HG03135 (cell line): Measurements from ENCODE around the gene NLRP5.
"Not testable (repeated sequence)": the region's sequence is repeated elsewhere in the genome, so short reads cannot be mapped to it uniquely, and the experiment has no call there.

Experiments
- ATAC-seq: cut with Tn5 transposase; IDR thresholded peaks from one replicate; pipeline ENCODE4 v1.9.1; 2021; ENCODE audit warnings: mild to moderate bottlenecking, moderate library complexity; ENCODE audit not compliant: unreplicated experiment

Gene NLRP5

DNA sequence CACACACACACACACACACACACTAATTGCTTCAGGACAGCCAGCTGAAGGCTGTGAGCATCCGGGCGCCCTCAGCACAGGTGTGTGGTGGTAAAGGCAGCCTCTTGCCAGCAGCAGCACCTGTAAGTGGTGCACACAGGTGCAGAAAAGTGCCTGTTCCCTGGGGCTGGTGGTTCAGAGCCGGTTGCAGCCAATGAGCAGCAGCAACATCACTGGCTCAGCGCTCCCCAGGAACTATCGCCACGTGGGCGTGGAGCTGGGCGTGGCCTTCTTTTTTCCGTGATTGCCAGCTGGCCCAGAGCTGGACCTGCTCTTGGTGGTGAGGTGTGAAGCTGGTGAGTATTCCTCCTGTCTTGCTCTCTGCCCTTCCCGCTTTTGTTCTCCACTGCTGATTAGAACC is at the start of gene NLRP5:
NLRP5 (plus strand) TSS at position 289 of the 400 bp plus-strand sequence.
- ATAC-seq, result no peak

- no peak for ATAC-seq
These were observed 47.4 kb upstream of the NLRP5 start for GRCh38 chr19:55939206-55939605.

GRCh38 chr19:55940306-55940705 is 46.3 kb upstream of the NLRP5 start:
- no peak for ATAC-seq

DNA sequence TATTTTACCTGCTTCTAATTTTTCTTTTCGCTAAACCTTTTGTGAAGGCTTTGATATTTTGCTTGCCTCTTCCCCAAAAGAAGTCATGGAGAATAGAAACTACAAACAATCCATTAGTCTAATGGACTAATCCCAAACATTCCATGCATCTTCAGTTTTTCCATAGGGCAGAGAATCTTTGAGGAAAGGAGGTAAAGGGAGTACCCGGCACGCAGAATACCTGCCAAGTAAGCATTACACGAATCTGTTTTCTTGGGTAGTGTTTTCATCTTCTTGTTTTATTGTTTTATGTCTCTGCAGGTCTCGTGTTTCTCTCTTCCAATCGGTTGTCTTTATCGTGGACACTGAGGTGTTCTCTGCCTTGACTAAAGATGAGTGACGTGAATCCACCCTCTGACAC is 39.0 kb upstream of the NLRP5 start, which contains the start of gene NLRP8:
NLRP8 (plus strand) TSS at position 301 of the 400 bp plus-strand sequence.
- ATAC-seq, result no peak

GRCh38 chr19:55950566-55950965 is 36.0 kb upstream of the NLRP5 start:
- not testable (repeated sequence) for ATAC-seq

GRCh38 chr19:55956431-55956830 is 30.1 kb upstream of the NLRP5 start:
- no peak for ATAC-seq

DNA sequence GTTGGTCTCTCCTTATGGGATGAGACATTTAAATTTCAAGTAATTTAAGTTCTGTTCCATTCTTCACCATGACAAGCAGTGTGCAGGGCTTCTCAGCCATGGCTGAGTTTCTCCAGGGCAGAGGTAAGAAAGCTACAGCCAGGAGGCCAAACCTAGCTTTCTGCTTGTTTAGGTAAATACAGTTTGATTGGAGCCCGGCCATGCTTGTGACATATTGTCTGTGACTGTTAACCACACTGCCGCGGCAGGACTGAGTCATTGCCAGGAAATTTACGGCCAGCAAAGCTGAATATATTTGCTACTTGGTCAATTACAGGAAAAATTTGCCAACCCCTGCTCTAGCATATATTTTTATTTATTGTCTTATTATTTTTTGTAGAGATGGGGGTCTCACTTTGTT is 28.2 kb upstream of the NLRP5 start:
- ATAC-seq, result no peak

DNA sequence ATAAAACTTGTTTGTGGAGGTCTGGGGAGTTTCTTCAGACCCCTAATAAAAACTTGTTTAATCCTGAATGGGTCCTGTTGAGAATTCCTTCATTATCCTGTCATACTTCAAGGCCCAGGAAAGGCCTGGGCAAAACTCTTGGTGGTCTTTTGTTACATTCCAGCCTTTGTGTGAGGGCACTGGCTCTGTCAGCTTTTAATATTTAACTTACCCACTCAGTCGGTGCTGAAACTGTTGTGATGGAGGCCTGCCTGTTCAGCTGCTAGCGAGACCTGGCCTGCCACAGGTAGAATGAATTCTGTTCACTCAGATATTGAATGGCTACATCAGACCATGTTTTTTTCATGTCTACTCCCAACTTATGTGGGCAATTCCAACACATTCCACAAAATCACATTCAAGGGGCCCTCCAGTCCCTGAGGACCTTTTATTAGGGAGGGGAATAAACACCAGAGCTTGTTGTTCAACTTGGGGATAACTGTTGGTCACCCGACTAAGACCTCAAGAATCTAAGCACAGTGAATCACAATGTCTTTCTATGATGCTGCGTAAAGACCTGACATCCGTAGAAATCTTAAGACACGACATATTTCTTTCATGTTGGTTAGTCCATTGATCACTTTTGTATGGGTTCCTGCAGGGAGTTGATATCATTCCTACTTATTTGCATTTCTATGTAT is 26.4 kb upstream of the NLRP5 start:
- no peak for ATAC-seq

GRCh38 chr19:55962186-55962585 is 24.4 kb upstream of the NLRP5 start:
- no peak for ATAC-seq

DNA sequence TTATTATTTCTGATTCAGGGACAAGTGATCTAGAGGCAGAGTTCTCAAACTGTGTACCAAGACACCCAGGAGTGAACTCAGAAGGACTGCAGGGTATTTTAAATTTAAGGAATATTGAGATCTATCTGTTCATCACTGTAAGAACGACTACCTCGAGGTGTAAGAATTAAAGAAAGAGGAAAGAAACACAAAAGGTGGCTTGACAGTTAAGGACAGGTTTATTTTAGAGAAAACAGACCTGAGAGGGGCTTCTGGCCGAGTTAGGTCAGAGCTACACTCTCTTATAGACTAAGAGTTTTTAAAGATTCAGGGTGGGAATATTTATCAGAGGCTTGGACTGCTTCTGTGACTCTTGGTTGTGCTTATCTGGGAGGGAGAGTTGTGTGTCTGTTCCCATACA is 12.6 kb upstream of the NLRP5 start:
- ATAC-seq, result no peak

DNA sequence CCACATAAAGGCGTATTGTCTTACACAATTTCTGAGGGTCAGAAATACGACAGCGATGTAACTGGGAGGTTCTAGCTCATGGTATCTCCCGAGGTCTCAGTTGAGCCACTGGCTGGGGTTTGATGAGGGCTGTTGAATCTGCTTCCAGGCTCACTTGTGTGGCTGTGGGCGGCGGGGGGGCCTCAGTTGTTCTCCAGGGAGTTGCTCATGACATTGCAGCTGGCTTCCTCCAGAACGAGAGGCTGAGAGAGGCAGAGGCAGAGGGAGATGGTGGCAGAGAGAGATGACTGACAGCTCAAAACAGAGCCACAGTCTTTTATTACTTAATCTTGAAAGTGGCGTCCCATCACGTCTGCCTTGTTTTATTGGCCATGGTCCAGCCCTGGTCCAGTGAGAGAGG is 6.2 kb upstream of the NLRP5 start:
- no peak for ATAC-seq

DNA sequence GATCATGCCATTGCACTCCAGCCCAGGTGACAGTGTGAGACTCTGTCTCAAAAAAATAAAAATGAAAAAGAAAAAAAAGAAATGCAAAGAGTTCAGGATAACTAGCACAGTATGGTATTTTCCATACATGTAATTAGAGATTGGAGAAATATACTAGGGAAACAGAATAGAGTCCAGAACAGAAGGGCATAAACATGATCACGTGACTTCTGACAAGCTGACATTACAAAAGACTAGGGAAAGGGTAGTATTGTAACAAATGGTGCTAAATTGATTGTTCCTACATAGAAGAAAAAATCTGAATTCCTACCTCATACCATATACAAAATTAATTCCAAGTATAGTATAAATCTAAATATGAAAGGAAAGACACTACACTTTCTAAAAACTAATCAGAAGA is 1.3 kb upstream of the NLRP5 start:
- no peak for ATAC-seq

DNA sequence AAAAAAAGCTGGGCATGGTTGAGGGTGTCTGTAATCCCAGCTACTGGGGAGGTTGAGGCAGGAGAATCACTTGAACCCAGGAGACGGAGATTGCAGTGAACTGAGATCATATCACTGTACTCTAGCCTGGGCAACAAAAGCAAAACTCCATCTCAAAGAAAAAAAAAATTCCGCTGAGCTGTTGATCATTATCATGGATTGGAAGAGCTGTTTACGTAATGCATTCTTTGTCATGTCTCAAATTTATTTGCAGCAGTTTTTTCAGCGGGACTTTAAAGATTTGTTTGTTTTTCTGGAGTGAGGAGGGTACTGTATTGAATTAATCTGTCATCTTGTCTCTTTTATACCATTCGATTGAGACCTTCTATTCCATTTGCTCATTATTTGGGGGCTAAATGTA is 4.3 kb downstream of the NLRP5 start:
- ATAC-seq, result no peak

- ATAC-seq, result no peak
These were observed 6.9 kb downstream of the NLRP5 start for GRCh38 chr19:55993492-55993891.

DNA sequence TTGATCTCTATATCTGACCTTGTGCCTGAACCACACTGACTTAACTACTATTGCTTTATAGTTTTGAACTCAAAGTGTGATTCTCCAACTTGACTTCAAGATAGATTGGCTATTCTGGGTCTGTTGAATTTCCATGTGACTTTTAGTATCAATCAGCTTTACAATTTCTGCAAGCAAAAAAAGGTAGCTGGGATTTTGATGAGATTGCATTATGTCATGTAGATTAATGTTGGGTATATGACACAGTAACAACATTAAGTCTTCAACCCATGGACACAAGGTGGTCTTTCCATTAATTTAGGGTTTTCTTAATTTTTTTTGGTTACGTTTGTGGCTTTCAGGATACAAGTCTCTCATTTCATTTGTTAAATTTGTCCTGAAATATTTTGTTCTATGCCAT is 28.2 kb downstream of the NLRP5 start:
- ATAC-seq, result no peak

DNA sequence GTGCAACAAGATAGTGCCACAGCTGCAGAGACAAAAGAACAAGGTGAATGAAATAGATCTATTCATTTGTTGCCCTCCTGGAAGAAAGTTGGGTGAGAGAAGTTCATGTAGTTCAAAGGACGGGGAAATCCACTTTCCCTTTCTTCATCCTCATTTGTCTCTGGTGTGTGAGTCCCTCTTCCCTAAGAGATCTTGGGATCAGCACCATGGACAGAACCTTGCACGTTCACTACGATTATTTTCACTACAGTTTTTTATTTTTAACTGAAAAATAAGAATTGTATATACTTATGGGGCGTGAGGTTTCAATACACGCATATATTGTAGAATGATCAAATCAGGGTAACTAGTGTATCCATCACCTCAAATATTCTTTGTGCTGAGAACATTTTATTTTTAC is 29.2 kb downstream of the NLRP5 start:
- no peak for ATAC-seq

DNA sequence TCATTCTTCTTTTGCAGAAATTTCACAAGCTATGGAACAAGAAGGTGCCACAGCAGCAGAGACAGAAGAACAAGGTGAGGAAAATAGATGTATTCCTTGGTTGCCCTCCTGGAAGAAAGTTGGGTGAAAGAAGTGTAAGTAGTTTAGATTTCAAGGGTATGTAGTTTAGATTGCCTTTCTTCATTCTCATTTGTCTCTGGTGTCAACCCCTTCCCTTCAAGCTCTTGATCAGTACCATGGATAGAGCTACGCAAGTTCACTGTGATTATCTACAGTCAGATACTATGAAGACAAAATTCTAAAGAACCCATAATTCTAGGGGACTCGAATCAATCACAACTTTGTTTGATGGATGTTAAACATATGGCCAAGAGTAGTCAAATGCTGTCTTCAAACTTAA is 32.8 kb downstream of the NLRP5 start:
- not testable (repeated sequence) for ATAC-seq

DNA sequence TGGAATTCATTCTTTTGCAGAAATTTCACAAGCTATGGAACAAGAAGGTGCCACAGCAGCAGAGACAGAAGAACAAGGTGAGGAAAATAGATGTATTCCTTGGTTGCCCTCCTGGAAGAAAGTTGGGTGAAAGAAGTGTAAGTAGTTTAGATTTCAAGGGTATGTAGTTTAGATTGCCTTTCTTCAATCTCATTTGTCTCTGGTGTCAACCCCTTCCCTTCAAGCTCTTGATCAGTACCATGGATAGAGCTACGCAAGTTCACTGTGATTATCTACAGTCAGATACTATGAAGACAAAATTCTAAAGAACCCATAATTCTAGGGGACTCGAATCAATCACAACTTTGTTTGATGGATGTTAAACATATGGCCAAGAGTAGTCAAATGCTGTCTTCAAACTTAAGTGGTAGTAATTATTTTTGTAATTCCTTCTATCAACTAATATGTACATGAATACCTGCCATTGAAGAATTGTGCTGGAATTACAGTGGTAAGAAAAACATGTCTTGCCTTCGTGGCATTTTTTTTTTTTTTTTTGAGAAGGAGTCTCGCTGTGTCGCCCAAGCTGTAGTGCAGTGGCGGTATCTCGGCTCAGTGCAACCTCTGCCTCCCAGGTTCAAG is 33.9 kb downstream of the NLRP5 start:
- not testable (repeated sequence) for ATAC-seq

- ATAC-seq, result no peak
These were observed 40.2 kb downstream of the NLRP5 start for GRCh38 chr19:56026769-56027168.

DNA sequence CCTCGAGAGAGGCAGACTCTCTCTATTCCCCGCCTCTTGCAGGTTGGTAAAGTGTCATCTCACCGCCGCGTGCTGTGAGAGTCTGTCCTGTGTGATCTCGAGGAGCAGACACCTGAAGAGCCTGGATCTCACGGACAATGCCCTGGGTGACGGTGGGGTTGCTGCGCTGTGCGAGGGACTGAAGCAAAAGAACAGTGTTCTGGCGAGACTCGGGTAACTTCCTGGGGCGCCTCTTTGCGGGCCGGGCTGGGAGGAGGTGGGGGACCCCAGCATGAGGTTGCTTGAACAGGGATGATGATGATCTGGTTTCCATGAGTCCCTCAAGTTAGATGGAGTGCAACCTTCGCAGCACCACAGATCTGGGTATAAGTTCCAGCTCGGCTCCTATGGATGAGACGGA is 67.0 kb downstream of the NLRP5 start:
- no peak for ATAC-seq

DNA sequence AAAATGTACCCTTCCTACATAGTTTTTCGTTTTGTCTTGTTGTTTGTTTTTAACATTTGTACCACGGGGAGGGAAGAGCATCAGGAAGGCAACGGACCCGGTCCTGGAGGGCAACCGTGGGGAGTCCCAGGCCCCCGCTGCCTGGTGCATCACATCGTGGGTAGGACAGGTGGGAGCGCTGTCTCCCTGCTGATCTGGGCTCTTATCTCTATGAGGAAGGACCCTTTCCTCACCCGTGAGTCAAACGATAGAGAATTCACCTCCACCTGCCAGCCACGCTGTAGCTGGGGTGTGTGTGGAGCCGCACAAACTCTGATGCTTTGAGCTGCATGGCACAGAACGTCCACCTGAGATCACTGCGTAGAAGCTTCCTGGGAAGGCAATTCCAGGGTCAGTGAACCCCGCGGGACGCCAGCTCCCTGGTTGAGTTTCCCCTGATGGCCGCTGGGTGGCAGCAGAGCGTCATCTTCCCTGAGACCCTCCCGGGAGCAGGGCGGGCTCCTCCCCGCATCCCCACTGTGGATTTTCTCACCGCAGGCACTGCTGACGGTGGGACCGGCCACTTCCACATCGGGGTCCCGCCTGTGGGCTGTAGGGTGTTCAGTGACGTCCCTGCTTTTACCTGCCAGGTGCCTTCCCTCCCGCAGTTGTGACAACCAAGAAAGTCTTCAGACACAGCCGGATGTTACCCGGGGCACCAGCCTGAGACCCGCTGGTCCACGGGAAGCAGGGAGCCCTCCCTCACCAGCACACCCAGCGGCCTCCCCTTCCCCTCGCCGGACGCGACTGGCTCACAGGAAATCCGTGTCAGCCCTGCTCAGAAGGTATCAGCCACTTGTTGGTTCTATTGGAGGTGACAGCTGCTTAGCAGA is 79.8 kb downstream of the NLRP5 start:
- ATAC-seq, result no peak

GRCh38 chr19:56069642-56070041 is 83.1 kb downstream of the NLRP5 start:
- no peak for ATAC-seq
